ENCODE measurements around the gene PNPLA2. TPM values are rescaled to one million over a fixed set of nuclear protein-coding genes. Genes with fewer than 3 reads are reported as not detected.

Gene PNPLA2
- total and polyA plus RNA-seq, 10 of the 15 experiments (the other 5 are each of a cell fraction or from before 2014, with no cell fraction given) = 0.19 to 34.0 (median 8.1) TPM

- in situ Hi-C loops (cut with MboI) = no loop called here
These were observed 25.2 kb upstream of the PNPLA2 start for GRCh38 chr11:793556-793955.

GRCh38 chr11:794013-794765 lies 24.5 kb upstream of the PNPLA2 start:
- CTCF ChIA-PET = no interaction called here
- no peaks in the 10 kb centered on the region for H3K9me3 ChIP-seq (replicated peaks; ENCODE audit: control insufficient read depth, insufficient read depth, low read length)
- TF ChIP-seq RELA (IDR thresholded peaks at IDR 0.05; ENCODE audit: borderline replicate concordance, partially characterized antibody) (no peak), USF1 (IDR thresholded peaks at IDR 0.05; ENCODE audit: borderline replicate concordance, extremely low read length, insufficient read depth, low read depth, low read length) (peak; percentile 3)
- no peaks in the 10 kb centered on the region for H3K27me3 ChIP-seq (replicated peaks in 1 of 2; ENCODE audit: control insufficient read depth in 2 of 2, insufficient read depth in 2 of 2, low read length in 1 of 2)
- WGBS (ENCODE audit: insufficient coverage, insufficient replicate concordance, low lambda C conversion rate, missing lambda C conversion rate) = 87% methylated on average over 31 of the region's 31 CpGs
- SMC1A ChIA-PET (ENCODE audit: uncharacterized antibody, unreplicated experiment) = no interaction called here
- no peak overlapping the region for H3K9ac ChIP-seq (ENCODE audit: control insufficient read depth, insufficient read depth, low read length)
- no peaks in the 10 kb centered on the region for H4K20me1 ChIP-seq (ENCODE audit: control insufficient read depth, insufficient read depth)
- no peak overlapping the region for H3K27ac ChIP-seq (ENCODE audit: control insufficient read depth, insufficient read depth)
- peaks cover 20% of the 10 kb centered on the region for H3K4me1 ChIP-seq (ENCODE audit: control insufficient read depth, insufficient read depth, low read length)
- no TSS peak for BruUV-seq (replicated peaks)
- FAIRE-seq (no peak), DNase-seq (ENCODE audit: low read depth, low spot score) (no peak), ATAC-seq (no peak)
- H3K36me3 ChIP-seq (ENCODE audit: control insufficient read depth in 2 of 2, insufficient read depth in 2 of 2, low read length in 1 of 2) = peaks cover 0 to 9% of the 10 kb centered on the region in 2 experiments; a peak in 2 of 4 replicates
- H3K4me2 ChIP-seq (ENCODE audit: control insufficient read depth, insufficient read depth) = peak overlapping the region; percentile 77
- RAD21 ChIA-PET (ENCODE audit: unreplicated experiment) = interaction anchor here (0.6 kb wide), 1 partner anchor 108 kb away, joined by 3 read pairs; no protein-coding TSS in a partner anchor
- peaks cover 30% of the 10 kb centered on the region for H3K79me2 ChIP-seq (ENCODE audit: control insufficient read depth, insufficient read depth, low read length)
- H3K4me3 ChIP-seq = no peak overlapping the region
- intact Hi-C loops (cut with micrococcal nuclease; ENCODE audit: unreplicated experiment) = no loop called here
- POLR2A ChIA-PET = no interaction called here
- in situ Hi-C loops (cut with MboI) = no loop called here
- H2AFZ ChIP-seq (ENCODE audit: control insufficient read depth, low read depth, low read length) = no peak overlapping the region

More at GRCh38 chr11:793556-793955, 25.2 kb upstream of the PNPLA2 start:
- Histone ChIP-seq H3K4me2 (ENCODE audit: control insufficient read depth, insufficient read depth) (no peak overlapping the region), H3K4me1 (ENCODE audit: control insufficient read depth, insufficient read depth, low read length) (peaks cover 22% of the 10 kb centered on the region), H3K27ac (ENCODE audit: control insufficient read depth, insufficient read depth) (no peak overlapping the region), H3K4me3 (no peak overlapping the region), H3K79me2 (ENCODE audit: control insufficient read depth, insufficient read depth, low read length) (peaks cover 30% of the 10 kb centered on the region), H3K9me3 (replicated peaks; ENCODE audit: control insufficient read depth, insufficient read depth, low read length) (no peaks in the 10 kb centered on the region), H3K9ac (ENCODE audit: control insufficient read depth, insufficient read depth, low read length) (no peak overlapping the region), H4K20me1 (ENCODE audit: control insufficient read depth, insufficient read depth) (no peaks in the 10 kb centered on the region), H3K27me3 (replicated peaks in 1 of 2; ENCODE audit: control insufficient read depth in 2 of 2, insufficient read depth in 2 of 2, low read length in 1 of 2) (no peaks in the 10 kb centered on the region), H2AFZ (ENCODE audit: control insufficient read depth, low read depth, low read length) (no peak overlapping the region), H3K36me3 (ENCODE audit: control insufficient read depth in 2 of 2, insufficient read depth in 2 of 2, low read length in 1 of 2) (peaks cover 0 to 9% of the 10 kb centered on the region in 2 experiments; a peak in 2 of 4 replicates)
- POLR2A ChIA-PET = no interaction called here
- WGBS (ENCODE audit: insufficient coverage, insufficient replicate concordance, low lambda C conversion rate, missing lambda C conversion rate) = 81% methylated on average over 7 of the region's 7 CpGs
- CTCF ChIA-PET = no interaction called here
- BruUV-seq (replicated peaks) = no TSS peak
- intact Hi-C loops (cut with micrococcal nuclease; ENCODE audit: unreplicated experiment) = no loop called here
- FAIRE-seq (no peak), DNase-seq (ENCODE audit: low read depth, low spot score) (no peak), ATAC-seq (no peak)
- TF ChIP-seq TAF1 (IDR thresholded peaks at IDR 0.05; ENCODE audit: borderline replicate concordance, low read depth, low read length) = no peak
- no peak for TF ChIP-seq GATAD2B (conservative IDR thresholded peaks at IDR 0.05; ENCODE audit: low read depth)
- RAD21 ChIA-PET (ENCODE audit: unreplicated experiment) = interaction anchor here (0.6 kb wide), 1 partner anchor 107 kb away, joined by 3 read pairs; no protein-coding TSS in a partner anchor
- SMC1A ChIA-PET (ENCODE audit: uncharacterized antibody, unreplicated experiment) = no interaction called here

Measured in GM12878 (cell line).